HuH-7 (cell line): ENCODE data around the gene KLHL1.
A peak's percentile ranks its signal among the peaks of the same experiment; 100 is the strongest.

Experiments
- DNase-seq: peaks from one replicate; pipeline ENCODE4 v3.0.0; 2011; ENCODE audit warnings: low spot score

Gene KLHL1

GRCh38 chr13:69872321-69873047 is 235.8 kb downstream of the KLHL1 start:
- no peak for DNase-seq

- DNase-seq: no peak
Measured at GRCh38 chr13:69866555-69866954, 241.7 kb downstream of the KLHL1 start.

- no peak for DNase-seq
Measured at GRCh38 chr13:69857183-69857821, 250.9 kb downstream of the KLHL1 start.

GRCh38 chr13:69856331-69856730 is 251.9 kb downstream of the KLHL1 start:
- no peak for DNase-seq

GRCh38 chr13:69828527-69828926 is 279.7 kb downstream of the KLHL1 start:
- no peak for DNase-seq

GRCh38 chr13:69820180-69820579 is 288.1 kb downstream of the KLHL1 start:
- no peak for DNase-seq

- no peak for DNase-seq
Measured at GRCh38 chr13:69817333-69817869, 290.9 kb downstream of the KLHL1 start.

- DNase-seq: no peak
Measured at GRCh38 chr13:69809152-69809551, 299.1 kb downstream of the KLHL1 start.

GRCh38 chr13:69796256-69796655 is 312.0 kb downstream of the KLHL1 start:
- no peak for DNase-seq

GRCh38 chr13:69793783-69794453 is 314.3 kb downstream of the KLHL1 start:
- no peak for DNase-seq

- DNase-seq: no peak
Measured at GRCh38 chr13:69776937-69777336, 331.3 kb downstream of the KLHL1 start.

- no peak for DNase-seq
Measured at GRCh38 chr13:69769608-69770007, 338.6 kb downstream of the KLHL1 start.

GRCh38 chr13:69761581-69761980 is 346.7 kb downstream of the KLHL1 start:
- DNase-seq: no peak

- no peak for DNase-seq
Measured at GRCh38 chr13:69755101-69755500, 353.2 kb downstream of the KLHL1 start.

- DNase-seq: no peak
Measured at GRCh38 chr13:69751259-69751658, 357.0 kb downstream of the KLHL1 start.

GRCh38 chr13:69737129-69737935 is 370.9 kb downstream of the KLHL1 start:
- DNase-seq: no peak

GRCh38 chr13:69721631-69722030 is 386.6 kb downstream of the KLHL1 start:
- DNase-seq: no peak

GRCh38 chr13:69720278-69720983 is 387.8 kb downstream of the KLHL1 start:
- DNase-seq: peak; percentile 15

- no peak for DNase-seq
Measured at GRCh38 chr13:69706807-69707206, 401.4 kb downstream of the KLHL1 start.

GRCh38 chr13:69704311-69704710 is 403.9 kb downstream of the KLHL1 start:
- no peak for DNase-seq

GRCh38 chr13:69690999-69691398 is 417.3 kb downstream of the KLHL1 start:
- DNase-seq: no peak
